ENCODE data around the gene HSPA5. TPM values are rescaled to one million over a fixed set of nuclear protein-coding genes. Genes with fewer than 3 reads are reported as not detected.

HSPA5 gene
- total and polyA plus RNA-seq, 4 donors, result 108 to 342 (median 237) TPM

DNA sequence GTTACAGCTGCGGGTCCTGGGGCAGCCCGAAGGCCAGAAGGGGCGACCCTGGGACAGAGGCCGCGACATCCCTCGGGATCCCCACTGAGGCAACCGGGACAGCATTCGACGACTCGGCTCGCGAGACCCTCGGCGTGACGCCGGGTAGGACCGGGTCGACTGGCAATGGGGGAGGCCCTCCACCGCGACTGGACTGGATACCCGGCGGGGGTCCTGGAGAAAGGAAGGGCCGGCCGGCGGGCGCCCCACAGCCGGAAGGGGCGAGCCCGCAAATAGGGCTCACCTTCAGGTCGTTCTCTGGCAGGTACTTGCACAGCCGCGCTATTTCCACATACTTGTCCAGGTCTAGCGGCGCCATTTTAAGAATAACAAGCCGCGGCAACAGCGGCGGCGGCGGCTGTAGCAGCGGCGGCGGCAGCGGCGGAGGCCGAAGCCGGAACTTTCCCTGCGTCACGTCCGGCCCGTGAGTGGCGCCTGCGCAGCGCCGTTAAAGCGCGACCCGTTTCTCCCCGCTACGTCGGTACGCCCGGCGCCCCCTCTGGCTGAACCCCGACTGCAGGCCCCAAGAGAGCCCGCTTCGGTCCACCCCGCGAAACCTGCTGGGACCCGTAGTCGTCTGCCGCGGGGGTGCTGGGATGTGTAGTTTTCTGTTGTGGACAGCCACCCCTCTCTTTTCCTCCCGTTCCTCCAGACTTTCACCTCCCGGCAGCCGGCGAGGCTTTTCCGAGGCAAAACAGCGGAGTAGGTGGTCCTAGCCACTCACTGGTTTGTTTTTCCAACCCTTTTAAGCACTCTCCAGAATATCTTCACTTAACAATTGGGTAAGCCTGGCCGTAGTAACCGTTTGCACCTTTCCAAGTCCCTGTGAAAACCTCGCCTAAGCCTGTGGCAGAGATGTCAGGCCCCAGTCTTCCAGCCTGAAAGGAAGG, 51.5 kb downstream of the HSPA5 start, which contains the start of gene PPP6C (continued):
- peak; percentile 44 to 63 for TF ChIP-seq RAD21 (IDR thresholded peaks at IDR 0.05)
- TF ChIP-seq HNF4G (IDR thresholded peaks at IDR 0.05), result no peak
- peak; percentile 45 for TF ChIP-seq TAF1 (conservative IDR thresholded peaks at IDR 0.05)
- peak; percentile 65 to 92 for TF ChIP-seq GABPA (IDR thresholded peaks at IDR 0.05 in 1 of 2, conservative IDR thresholded peaks at IDR 0.05 in 1 of 2)

DNA sequence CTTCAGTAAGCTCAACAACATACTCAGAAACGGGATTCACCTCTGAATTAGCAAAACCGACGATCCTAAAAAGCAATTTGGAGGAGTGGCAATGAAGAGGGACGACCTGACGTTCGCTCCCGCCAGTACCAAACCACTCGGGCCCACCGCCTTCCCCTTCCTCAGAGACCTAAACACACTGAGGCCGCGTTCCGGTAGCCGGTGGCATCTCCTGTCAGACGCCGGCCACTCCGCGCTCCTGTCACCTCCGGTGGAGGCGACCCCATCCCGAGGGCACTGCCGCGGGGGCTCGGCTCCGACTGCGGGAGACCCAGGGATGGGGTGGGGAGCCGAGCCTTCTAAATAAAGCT, 52.2 kb downstream of the HSPA5 start:
- DNase-seq (ENCODE audit: low spot score), result peak; percentile 50
- under 1% methylated on average over 26 of the region's 26 CpGs for WGBS
- TF ChIP-seq HNF4A (conservative IDR thresholded peaks at IDR 0.05) (no peak), RXRA (IDR thresholded peaks at IDR 0.05) (no peak), SP1 (IDR thresholded peaks at IDR 0.05) (no peak), NR2F2 (IDR thresholded peaks at IDR 0.05) (no peak), HNF4G (IDR thresholded peaks at IDR 0.05) (no peak), JUND (IDR thresholded peaks at IDR 0.05) (no peak), GABPA (IDR thresholded peaks at IDR 0.05 in 1 of 2, conservative IDR thresholded peaks at IDR 0.05 in 1 of 2) (no peak), TAF1 (conservative IDR thresholded peaks at IDR 0.05) (no peak), EGR1 (IDR thresholded peaks at IDR 0.05; ENCODE audit: low read depth in 2 of 2) (no peak)
- TF ChIP-seq, protein P1, sequence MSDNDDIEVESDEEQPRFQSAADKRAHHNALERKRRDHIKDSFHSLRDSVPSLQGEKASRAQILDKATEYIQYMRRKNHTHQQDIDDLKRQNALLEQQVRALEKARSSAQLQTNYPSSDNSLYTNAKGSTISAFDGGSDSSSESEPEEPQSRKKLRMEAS (IDR thresholded peaks at IDR 0.05), result no peak
- H3K36me3 ChIP-seq (ENCODE audit: control insufficient read depth in 4 of 4, insufficient read depth in 3 of 4, low read depth in 1 of 4, low read length in 3 of 4), result no peaks in the 10 kb centered on the region
- no peaks in the 10 kb centered on the region for H3K9me3 ChIP-seq (ENCODE audit: control insufficient read depth in 4 of 4, low read length in 3 of 4)
- no peaks in the 10 kb centered on the region for H3K27me3 ChIP-seq (ENCODE audit: control insufficient read depth in 4 of 4, insufficient read depth in 4 of 4, low read length in 3 of 4)
- peak overlapping the region; percentile 88 to 90 for H3K27ac ChIP-seq (ENCODE audit: low read depth in 1 of 2, low read length in 2 of 2)
- H3K9ac ChIP-seq (ENCODE audit: low read depth in 1 of 2, low read length in 2 of 2), result peak overlapping the region; percentile 63 to 71
- peak overlapping the region; percentile 65 to 98 (median 95) for H3K4me3 ChIP-seq (ENCODE audit: low read depth in 1 of 3, low read length in 3 of 3)
- H3K4me1 ChIP-seq (ENCODE audit: control insufficient read depth in 4 of 4, insufficient read depth in 4 of 4, low read length in 3 of 4), result peaks cover 8 to 23% (median 20%) of the 10 kb centered on the region in 4 donors

Small RNAs within 50 kb of the gene (small RNA-seq; reads per million reads assigned to genes)
- not detected for gene AL354710.1

Other genes starting within 250 kb of the HSPA5 start
- 1 to 10 TPM; 2.1 to 5.3 TPM for gene SCAI, start 97.8 kb downstream of the HSPA5 start, total RNA-seq
- 1 to 10 TPM in 1 of 2 donors, under 1 TPM in 1; 0.24 to 1.1 TPM for gene SCAI, start 97.8 kb downstream of the HSPA5 start, polyA plus RNA-seq
- gene PPP6C, start 51.5 kb downstream of the HSPA5 start, total RNA-seq, result 10 to 100 TPM; 10.1 to 14.8 TPM
- gene PPP6C, start 51.5 kb downstream of the HSPA5 start, polyA plus RNA-seq, result 10 to 100 TPM; 10.1 to 14.3 TPM
- gene RABEPK, start 40.8 kb downstream of the HSPA5 start, total RNA-seq, result 10 to 100 TPM; 12.7 to 20.7 TPM
- gene RABEPK, start 40.8 kb downstream of the HSPA5 start, polyA plus RNA-seq, result 10 to 100 TPM; 20.5 to 23.9 TPM
- gene GAPVD1, start 20.5 kb upstream of the HSPA5 start, total RNA-seq, result 10 to 100 TPM; 47.4 to 89.7 TPM
- 1 to 10 TPM; 5.5 to 9.9 TPM for gene GAPVD1, start 20.5 kb upstream of the HSPA5 start, polyA plus RNA-seq